CD4-positive, alpha-beta T cell treated with Interleukin-12 subunit alpha and Interleukin-12 subunit beta, for 1 hour (primary cell): Measurements from ENCODE around the gene MED6.

Source experiments
- DNase-seq: peaks from one replicate; pipeline ENCODE4 v3.0.0-alpha.2; 2020

Gene MED6, protein sequence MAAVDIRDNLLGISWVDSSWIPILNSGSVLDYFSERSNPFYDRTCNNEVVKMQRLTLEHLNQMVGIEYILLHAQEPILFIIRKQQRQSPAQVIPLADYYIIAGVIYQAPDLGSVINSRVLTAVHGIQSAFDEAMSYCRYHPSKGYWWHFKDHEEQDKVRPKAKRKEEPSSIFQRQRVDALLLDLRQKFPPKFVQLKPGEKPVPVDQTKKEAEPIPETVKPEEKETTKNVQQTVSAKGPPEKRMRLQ

DNA sequence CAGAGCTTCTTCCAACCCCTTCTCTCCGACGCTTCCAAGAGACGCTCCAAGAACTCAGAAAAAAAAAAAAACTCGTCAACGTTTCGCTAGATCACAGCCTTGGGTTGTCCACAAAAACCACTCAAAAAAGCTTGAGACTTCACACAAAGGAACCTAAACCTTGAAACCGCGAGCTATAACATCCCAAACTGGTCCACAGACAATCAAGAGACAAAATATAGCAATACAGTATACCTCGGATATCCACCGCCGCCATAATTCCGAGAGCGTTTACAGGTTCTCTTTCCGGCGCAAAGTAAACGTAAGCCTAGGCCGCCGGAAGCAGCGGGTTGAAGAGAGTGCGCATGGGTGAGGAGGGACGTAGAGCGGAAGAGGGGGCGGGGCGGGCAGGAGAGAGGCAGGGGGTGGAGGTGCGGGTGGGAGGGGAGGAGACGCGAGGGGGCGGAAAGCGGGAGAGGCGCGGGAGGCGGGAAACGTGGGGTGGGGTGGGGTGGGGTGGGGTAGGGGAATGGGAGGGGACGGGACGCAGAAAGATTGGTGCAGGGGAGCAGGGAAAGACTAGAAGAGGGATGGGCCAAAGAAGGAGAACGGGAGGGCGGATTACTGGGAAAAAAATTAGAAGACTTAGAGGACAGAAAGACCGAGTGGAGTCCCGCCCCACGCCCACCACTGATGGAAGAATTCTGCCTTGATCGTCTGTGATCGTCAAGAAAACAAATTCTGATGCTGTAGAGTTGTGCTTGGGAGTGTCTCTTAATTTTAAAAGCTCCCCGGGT lies at the start of gene MED6:
Gene MED6, minus strand, starts transcription at position 274 of the 776 bp plus-strand sequence. Its CDS starts 18 bp downstream, at position 256.
- DNase-seq: peak; percentile 91

DNA sequence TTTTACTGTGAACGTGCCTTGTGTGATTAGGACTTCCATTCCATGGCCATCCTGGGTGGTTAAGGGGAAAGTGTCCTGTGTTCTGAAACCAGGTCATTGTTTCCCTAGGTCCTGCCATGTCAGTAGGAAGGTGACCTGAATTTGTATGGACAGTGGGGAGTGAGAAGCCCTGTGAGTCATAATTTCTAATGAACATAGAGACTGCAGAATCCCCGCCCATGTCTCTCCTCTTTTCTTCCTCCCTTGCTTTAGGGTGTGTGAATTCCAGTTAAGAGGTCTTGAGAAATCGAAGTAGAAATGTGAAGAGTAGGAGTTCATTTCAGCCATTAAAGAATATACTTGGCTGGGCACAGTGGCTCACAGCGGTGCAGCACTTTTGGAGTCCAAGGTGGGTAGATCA lies 49.3 kb upstream of the MED6 start:
- no peak for DNase-seq

DNA sequence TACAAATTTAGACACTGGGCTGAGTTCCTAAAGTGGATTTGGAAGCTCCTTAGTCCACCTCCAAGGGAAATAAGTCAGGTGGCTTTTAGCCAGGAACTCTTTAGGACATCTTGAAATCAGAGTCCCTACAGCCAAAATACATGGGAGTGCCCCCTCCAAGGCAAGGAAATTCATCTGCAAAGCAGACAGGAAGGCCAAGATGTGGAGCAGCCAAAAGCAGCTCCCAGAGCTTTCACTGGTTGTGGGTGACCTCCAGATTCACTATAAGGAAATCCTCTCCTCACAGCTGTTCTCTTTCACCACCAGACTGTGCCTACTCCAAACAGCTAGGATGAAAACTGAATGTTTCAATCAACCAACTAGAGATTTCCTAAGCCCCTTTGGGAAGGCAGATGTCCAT lies 47.9 kb upstream of the MED6 start:
- no peak for DNase-seq

DNA sequence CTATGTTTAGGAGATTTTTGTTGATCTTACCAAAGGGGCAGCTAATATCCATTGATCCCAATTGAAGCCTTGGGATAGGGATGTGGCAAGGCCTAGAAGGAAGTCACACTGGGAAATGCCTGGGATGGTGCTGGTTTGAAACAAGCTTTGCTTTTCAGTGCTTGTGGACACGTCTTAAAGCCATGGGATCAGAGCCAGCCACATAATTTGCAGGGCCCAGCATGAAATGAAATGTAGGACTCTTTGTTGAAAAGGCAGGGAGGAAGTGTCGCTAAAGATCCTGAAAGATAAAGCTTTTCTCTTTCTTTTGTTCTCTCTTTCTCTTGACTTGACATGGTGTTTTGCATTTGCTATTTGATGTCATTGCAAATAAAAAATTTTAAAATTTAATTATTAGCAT lies 46.2 kb upstream of the MED6 start:
- DNase-seq: peak; percentile 21

DNA sequence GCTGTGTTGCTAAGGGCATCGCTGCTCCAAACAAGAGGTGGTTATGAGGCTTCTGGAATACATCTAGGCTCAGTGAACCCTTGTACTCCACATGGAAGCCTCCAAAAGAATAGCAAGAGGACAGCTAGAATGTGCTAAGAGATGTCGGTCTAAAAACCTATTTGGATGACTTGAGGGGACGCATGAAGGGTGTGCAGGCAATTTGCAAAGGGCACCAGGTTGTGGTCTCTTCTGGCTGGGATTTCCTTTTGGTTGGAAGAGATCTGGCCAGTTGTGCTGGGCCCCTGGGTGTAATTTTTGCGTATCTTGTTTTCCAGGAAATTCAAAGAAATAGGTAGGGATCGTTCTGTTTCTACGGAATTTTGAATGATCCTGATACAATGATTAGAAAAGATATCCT lies 45.4 kb upstream of the MED6 start:
- no peak for DNase-seq

DNA sequence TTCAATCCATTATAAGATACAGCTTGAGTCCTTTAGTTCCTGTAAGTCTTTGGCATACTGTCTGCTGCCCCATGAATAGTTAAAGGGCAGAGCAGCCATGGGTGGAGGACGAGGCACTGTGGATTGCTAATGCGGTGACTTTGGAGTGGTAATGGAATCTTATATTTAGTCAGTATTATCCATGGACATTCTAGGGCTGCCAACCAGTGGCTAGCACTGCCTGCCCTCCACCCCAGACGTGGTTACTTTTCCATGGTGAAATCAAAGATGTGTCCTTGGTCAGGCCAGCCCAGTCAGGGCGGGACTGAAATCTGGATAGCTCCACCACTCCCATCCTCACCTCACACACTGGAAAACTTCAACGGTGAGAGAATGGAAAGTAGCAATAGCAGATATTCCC lies 43.5 kb upstream of the MED6 start:
- no peak for DNase-seq

DNA sequence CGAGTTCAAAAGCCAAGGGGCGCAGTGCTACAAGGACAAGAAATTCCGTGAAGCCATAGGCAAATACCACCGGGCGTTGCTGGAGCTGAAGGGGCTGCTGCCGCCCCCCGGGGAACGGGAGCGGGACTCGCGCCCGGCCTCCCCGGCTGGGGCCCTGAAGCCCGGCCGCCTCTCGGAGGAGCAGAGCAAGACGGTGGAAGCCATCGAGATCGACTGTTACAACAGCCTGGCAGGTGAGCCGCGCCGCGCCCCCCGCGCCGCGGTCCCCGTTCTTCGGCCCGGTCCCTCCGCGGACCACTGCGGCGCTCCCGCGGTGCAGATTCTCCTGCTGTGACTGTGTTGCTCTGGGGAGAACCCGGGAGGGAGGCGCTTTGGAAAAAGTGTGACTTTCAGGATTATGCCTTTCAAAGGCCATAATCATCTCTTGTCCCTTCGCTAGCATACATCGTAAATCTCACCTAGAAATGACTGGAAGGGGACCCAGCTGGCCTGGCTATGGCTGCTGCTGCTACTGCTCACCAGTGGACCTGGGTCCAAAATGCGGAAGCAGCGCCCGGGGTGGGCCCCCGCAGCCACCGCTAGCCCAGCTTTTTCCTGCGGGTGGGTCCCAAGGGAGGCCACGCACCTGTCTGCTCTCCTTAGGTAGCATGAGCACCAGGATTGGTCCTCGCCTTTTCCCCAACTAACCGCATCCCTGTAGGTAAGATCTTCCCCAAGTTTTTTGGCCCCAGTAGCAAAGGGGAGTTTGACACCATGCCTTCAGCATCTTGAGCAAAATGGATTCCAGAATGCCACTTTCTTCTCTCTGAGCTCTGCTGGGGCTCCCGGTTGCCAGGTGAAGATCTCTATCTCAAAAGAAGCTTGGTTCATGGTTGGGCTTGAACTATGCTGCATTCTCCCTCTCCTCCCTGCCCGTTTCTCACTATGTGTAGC lies 42.1 kb upstream of the MED6 start:
- peak; percentile 34 for DNase-seq

DNA sequence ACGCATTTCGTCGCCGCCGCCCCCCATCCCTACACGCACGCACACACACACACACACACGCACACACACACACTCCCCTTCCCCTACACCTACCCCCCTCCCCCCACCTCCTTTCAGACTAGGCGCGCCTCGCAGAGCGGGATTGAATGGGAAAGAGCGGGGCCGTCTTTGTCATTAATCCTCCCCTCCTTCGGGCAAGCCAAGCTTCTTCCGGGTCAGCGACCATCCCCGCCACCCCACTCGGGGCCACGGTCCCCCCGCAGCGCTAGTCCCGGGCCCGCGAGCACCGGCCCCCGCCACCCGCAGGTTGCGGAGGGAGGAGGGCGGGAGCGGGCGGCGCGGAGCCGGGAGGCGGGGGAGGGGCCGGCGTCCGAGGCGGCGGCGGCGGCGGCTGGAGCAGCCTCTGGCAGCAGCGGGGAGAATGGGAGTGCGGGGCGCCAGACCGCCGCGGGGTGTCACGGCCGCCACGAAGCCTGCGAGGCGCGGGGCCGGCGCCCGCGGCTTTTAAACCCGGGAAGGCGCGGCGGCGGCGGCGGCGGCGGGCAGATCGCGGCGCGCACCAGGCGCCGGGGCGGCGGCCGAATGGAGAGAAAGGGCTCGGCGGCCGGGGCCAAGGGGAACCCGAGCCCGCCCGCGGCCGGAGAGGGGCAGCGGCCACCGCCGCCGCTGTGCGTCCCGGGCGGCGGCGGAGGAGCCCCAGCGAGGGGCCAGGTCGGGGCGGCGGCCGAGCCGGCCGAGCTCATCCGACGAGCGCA lies 41.3 kb upstream of the MED6 start, which contains the start of gene TTC9:
Gene TTC9, plus strand, starts transcription at position 369 of the 755 bp plus-strand sequence. Its CDS starts 214 bp downstream, at position 583.
- DNase-seq: peak; percentile 32

DNA sequence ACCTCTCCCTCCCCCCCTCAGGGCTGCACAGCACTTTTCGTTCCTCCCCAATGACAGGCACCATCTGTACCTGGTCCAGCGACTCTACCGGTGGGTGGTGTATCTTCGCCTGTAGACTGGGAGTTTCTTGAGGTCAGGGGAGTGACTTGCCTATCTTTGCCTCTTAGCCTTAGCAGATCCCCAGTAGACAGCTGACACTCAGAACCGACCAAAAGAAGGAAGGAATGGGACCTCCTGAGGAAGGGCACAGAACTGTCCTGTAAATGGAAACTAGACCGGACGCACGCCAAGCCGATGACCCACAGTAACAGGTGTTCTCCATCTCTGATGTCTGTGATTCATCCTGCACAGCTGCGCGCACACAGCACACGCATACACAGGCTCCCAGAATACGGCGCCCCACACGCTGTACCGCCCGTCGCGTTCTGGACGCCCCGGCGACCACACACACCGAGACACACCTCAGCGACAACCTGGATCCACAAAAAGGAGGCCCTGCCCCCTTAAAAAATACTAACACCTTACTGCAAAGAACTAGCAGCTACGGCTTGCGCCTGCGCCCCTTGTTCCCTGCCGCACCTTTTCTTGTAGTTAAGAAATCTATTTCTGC lies 40.6 kb upstream of the MED6 start:
- DNase-seq: peak; percentile 59

DNA sequence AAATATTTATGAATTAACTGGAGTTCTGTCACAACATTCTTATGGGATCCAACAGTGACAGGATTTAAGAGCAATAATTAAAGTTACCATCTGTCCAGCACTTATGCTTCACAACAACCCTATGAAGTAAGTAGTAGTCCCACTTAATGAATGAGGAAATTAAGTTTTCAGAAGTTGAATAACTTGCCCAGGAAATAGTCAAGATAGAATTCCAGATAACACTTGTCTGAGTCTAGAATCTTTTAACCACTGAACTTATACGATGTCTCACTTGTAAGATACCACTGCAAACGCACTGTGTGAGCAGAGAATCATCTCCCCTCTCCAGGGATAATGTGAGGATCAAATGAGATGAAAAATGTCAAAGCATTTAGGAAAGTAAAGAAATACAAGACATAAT lies 38.0 kb upstream of the MED6 start:
- DNase-seq: no peak

DNA sequence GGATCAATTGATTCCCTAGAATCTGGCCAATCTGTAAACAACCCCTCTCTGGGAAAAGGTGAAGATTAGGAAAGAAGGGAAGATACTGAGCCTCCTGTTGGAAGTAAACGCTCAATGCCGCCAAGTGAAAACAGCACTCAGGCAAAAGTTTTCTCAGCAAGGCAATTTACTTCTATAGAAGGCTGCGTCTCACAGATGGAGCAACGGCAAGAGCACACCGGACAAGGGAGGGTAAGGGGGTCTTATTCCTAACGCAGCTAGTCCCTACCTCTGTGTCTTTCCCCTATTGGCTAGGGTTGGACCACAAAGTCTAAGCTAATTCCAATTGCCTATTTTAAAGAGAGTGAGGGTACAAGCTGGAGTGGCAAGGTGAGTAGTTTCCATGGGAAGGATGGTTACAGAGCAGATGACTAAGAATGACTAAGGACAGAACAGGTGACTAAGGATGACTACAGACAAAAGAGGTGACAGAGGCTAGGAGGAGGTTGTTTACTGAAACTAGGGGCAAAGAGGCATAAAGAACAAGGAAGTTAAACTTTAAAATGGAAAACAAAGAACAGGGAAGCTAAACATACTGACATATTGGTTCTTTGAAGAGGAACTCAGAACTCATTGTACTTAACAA lies 35.6 kb upstream of the MED6 start:
- no peak for DNase-seq

DNA sequence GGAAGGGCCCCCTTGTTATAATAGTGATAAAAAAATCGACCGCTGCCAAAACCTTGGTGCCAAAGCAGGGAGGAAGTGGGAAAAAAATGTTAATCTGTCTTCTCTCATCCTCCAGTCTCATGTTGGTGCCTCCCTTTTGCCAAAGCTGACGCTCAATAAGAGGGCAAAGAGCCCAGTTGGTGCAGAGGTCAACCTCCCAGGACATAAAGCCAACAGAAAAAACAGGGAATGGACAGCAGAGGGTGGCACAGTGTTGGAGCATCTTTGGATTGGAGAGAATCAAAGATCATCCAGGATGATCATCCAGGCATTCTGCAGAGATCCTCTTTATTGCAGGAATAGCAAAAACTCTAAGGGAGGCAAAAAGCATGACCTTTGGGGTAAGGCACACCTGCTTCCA lies 31.5 kb upstream of the MED6 start:
- DNase-seq: no peak

DNA sequence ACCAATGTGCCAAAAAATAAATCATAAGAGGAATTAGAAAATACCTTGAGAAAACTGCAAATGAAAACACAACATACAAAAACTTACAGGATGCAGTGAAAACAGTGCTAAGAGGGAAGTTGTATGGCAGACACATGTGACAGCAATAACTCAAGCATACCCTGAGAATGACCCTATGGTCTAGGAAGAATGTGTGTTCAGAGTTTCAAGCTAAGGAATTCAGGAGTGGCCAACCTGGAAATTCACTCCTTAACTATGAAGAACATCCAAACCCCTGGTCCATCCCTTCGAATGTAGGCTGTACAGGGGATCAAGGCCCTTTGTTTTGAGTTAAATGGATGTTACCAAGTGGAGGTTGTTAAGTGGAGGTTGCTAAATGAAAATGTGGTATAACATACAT lies 24.5 kb upstream of the MED6 start:
- no peak for DNase-seq

DNA sequence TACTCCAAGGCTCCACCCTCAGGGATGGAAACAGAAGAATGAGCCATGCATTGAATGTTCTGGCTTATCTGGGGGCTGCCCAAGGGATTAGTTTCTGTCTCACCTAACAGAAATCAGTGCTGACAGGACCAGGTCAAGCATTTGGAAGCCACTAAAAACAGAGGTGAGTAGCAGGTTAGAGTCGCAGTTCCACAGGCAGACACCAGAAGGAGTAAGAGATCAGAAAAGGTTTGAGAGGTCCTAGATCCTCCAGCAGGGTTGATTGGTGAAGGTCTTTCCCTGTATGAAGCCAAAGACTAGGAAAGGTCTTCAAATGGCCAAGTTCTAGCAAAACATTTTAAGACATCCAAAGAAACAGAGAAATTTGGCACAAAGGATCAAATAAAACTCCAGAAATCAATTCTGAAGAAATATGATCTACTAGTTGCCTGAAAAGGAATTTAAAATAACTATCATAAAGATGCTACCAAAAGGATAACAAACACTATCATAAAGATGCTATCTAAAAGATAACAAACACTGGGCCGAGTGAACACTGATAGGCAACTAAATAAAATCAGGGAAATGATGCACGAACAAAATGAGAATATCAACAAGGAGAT lies 21.8 kb upstream of the MED6 start:
- DNase-seq: peak; percentile 70

DNA sequence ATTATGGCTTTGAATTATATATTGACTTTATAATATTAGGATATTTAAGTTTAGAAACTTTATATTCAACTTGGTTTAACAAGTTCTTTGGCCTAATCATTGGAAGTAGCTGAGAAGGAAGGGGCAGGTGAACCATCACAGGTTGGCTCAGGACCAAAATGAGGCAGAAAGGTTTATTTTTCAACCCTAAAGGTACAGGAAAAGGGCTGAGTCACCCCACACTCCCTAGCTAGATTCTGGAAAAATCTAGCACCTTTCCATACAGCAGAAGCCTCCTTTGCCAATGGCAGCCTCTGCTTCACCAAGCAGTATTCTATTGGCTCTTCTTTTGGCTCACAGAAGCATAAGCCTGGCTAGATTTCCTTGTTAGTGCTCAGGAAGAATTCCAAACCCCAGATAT lies 19.3 kb upstream of the MED6 start:
- no peak for DNase-seq

DNA sequence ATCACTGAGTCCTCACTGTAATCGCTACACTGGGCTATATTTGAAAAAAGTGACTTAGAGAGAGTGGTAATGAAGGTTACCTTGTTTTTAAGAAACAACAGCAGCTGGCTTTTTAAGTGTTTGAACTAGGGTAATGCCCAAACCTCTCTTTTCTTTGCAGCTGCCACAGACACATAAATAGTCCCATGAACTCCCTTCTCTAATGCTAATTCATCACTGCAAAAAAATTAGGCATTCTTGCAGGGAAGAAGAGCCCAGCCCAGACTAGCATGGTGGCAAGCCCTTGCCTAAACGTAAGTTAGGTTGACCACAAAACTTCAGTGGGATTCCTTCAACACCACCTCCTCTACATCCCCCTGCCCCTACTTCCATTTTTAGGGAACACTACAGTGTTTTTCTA lies 17.9 kb upstream of the MED6 start:
- DNase-seq: no peak

DNA sequence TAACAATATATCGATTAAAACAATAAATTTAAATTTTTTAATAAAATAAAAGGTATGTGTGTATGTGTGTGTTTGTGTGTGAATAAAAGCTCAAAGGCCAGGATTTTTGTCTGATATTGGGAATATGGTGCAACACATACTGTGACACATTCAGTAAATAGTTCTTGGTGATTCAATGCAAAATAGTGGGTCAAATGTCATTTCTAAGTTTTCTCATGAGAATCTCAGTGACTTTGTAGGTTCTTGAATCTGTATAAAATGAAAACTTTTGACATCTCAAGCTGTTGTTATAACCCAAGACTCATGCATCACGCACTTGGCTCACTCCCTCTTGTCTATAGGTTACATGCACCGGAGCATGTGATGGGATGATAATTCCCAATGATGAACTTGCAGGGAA lies 16.2 kb upstream of the MED6 start:
- DNase-seq: no peak

DNA sequence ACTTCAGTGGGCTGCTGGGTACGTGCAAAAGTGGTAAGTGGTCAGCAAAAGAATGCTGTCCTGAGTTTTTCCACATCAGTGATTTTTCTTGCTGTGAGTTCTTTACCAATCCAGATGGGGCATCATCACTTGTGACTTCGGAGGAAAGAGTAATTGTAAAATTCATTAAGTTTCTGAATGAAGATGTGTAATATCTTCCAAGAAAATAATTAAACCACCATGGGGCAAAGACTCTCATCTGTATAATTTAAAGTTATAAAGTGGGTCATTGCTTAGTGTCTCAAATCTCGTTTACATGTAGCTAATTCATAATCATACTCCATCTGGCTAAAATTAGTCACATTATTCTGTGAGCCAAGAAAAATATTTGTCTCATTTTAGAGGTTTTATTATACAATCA lies 10.8 kb upstream of the MED6 start:
- DNase-seq: no peak

DNA sequence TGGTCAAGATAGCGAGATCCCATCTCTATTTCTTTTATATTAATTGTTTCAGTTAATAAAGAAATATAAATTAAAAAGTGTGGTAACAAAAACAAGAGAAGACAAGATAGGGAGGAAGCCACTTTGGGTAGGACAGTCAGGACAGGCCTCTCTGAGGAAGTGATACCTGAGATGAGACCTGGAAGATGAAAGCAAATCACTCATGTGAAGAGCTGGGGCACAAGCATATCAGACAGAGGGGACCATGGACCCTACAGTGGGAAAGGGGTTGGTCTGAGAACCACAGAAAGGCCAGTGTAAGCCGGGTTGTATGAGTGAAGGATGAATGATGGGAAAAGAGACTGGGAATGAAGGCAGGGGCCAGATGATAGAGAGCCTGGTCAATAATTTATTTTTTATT lies 1.8 kb upstream of the MED6 start:
- no peak for DNase-seq

DNA sequence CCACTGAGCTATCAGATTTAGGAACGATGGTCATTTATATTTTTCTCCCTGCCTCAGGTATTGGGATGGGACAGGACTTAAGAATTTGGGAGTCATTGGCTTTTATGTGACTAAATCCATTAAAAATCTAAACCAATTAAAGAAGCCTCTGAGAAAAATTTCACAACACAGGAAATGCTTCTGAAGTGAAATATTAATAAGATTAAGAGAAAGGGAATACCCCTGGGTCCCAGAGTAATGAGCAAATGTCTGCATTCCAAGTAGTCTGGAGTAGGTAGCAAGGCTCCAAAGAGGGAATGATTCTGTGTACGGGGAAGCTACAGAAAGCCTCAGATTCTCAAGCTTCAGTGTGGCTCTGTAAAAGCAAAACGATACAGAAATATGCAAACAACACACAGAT lies 707 bp upstream of the MED6 start:
- DNase-seq: no peak

DNA sequence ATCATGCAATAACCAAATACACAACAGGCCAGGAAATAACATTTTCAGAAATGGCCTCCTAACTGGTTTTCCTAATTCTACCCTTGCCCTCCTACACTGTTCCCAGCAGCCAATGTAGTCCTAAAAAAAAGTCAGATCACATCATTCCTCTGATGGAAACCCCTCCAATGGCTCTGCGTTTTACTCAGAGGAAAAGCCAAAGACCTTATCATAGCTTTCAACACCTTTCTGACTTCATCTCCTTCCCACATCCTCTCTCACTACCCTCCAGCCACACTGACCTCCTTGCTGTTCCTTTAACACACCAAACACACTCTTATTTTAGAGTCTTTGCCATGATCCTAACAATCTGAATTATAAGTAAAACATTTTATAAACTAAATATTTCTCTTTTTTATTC lies 1.1 kb downstream of the MED6 start:
- DNase-seq: no peak
